NCI-H2171 (cell line): Measurements from ENCODE around the gene CXCL12.

ENCODE experiments used
- DNase-seq: peaks from one replicate; lab custom pipeline; 2025; lab: John Stamatoyannopoulos, UW

The CXCL12 gene

DNA sequence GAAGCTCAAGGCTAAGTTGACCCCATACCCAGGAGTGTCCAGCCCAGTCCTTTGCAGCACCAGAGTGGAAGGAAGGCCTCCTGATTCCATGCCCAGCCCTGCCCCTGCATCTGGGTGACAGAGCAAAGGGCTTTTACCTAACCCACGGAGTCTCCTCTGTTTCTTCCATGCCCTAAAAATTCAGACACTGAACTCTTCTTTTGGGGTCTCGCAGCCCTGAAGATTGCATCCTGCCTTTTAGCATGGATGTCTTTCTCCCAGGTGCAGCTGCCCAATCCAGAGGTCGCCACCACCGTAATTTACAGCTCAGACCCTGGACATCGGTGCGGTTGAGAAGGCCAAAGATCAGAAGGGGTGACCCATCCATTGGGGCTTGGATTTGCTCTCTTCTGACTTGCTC lies 50.8 kb downstream of the CXCL12 start:
- DNase-seq: no peak

DNA sequence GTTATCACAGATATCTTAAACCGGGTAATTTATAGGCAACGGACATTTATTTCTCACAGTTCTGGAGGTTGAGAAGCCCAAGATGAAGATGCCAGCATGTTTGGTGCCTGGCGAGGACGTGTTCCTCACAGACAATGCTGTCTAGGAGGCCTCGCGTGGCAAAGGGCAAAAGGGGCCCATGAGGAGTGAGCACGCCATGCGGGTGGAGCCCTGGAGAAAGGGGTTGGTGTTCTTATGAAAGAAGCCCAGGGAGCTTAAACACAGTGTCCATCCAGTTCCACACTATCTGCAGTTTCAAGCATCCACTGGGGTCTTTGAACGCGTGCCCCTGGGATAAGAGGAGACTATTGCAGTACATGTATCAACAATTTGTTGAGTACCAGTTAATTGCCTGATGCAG lies 51.4 kb downstream of the CXCL12 start:
- DNase-seq: no peak

- DNase-seq: no peak
These were observed 52.4 kb downstream of the CXCL12 start for GRCh38 chr10:44332465-44332864.

- no peak for DNase-seq
These were observed 54.5 kb downstream of the CXCL12 start for GRCh38 chr10:44330431-44330830.

DNA sequence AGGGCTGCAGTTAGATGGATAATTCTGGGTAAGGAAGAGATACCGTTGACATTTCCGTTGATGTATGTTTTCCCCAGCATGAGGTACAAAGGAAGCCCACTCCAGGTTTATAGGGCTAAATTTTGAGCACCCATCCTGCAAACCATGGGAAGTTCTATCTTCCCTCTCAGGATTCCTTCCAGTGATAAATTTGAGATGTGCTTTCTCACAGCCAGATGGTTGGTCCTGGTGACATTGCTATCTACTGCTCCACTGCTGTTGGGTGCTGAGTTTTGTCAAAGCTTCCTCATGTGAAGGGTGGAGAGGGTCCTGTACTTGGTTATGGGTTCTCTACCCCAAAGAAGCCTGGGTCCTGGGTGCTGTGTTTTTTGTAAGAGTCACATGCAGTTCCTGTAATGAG lies 57.4 kb downstream of the CXCL12 start:
- DNase-seq: no peak
